Activated T-cell treated with anti-CD3 and anti-CD28 coated beads, Interleukin-2, amount 50 U/mL, for 4 hours (primary cell): Measurements from ENCODE around the gene CEP43. TPM values are rescaled to one million over a fixed set of nuclear protein-coding genes. Genes with fewer than 3 reads are reported as not detected.

Source experiments
- ATAC-seq, 2 donors: fragments of 200-7000 bp; cut with Tn5 transposase; one replicate each; pipeline ENCODE4 v1.10.0; 2021
- DNase-seq: peaks from one replicate; pipeline ENCODE4 v3.0.0-alpha.2; 2020
- H3K27me3 Mint-ChIP-seq: one replicate; pipeline ENCODE4 v1.8.0; 2021; ENCODE audit warnings: low read depth, mixed read lengths
- H3K36me3 Mint-ChIP-seq: one replicate; pipeline ENCODE4 v1.8.0; 2022; ENCODE audit warnings: mixed read lengths; ENCODE audit not compliant: insufficient read depth
- H3K4me1 Mint-ChIP-seq: one replicate; pipeline ENCODE4 v1.8.0; 2021; ENCODE audit warnings: low read depth, mixed read lengths
- H3K4me3 Mint-ChIP-seq: one replicate; pipeline ENCODE4 v1.8.0; 2021; ENCODE audit warnings: mild to moderate bottlenecking, moderate library complexity, mixed read lengths
- H3K9me3 Mint-ChIP-seq: one replicate; pipeline ENCODE4 v1.8.0; 2021; ENCODE audit warnings: mixed read lengths
- total RNA-seq, 3 donors: library from RNA; stranded (reverse); gene quantifications; one replicate each; pipeline ENCODE4 v1.2.1, GENCODE V29; 2021

Gene CEP43
- total RNA-seq, 3 donors from 2014 or later: 19.5 to 20.2 (median 19.5) TPM

GRCh38 chr6:166957087-166957804 lies 42.0 kb upstream of the CEP43 start:
- DNase-seq (peak; percentile 29), ATAC-seq (peak; percentile 3 to 6)
- peaks cover 2% of the 10 kb centered on the region for H3K36me3 Mint-ChIP-seq
- H3K27me3 Mint-ChIP-seq: no peaks in the 10 kb centered on the region
- H3K4me3 Mint-ChIP-seq: peak overlapping the region; percentile 90
- H3K4me1 Mint-ChIP-seq: peaks cover 66% of the 10 kb centered on the region
- no peaks in the 10 kb centered on the region for H3K9me3 Mint-ChIP-seq

- ATAC-seq (no peak), DNase-seq (no peak)
- H3K4me3 Mint-ChIP-seq: peak overlapping the region; percentile 90
- peaks cover 2% of the 10 kb centered on the region for H3K36me3 Mint-ChIP-seq
- H3K9me3 Mint-ChIP-seq: no peaks in the 10 kb centered on the region
- H3K4me1 Mint-ChIP-seq: peaks cover 61% of the 10 kb centered on the region
- H3K27me3 Mint-ChIP-seq: no peaks in the 10 kb centered on the region
Measured at GRCh38 chr6:166957805-166958076, 41.5 kb upstream of the CEP43 start.

GRCh38 chr6:166958926-166959861 lies 40.0 kb upstream of the CEP43 start:
- H3K27me3 Mint-ChIP-seq: no peaks in the 10 kb centered on the region
- peaks cover 5% of the 10 kb centered on the region for H3K9me3 Mint-ChIP-seq
- no peak for DNase-seq
- no peak for ATAC-seq
- H3K4me3 Mint-ChIP-seq: peak overlapping the region; percentile 90
- H3K36me3 Mint-ChIP-seq: peaks cover under 1% of the 10 kb centered on the region
- H3K4me1 Mint-ChIP-seq: peaks cover 46% of the 10 kb centered on the region

- Mint-ChIP-seq H3K4me3 (peak overlapping the region; percentile 90), H3K27me3 (no peaks in the 10 kb centered on the region), H3K4me1 (peaks cover 40% of the 10 kb centered on the region), H3K36me3 (no peaks in the 10 kb centered on the region), H3K9me3 (peaks cover 5% of the 10 kb centered on the region)
- no peak for ATAC-seq
- DNase-seq: no peak
Measured at GRCh38 chr6:166959911-166960608, 39.1 kb upstream of the CEP43 start.

- DNase-seq (no peak), ATAC-seq (no peak)
- Mint-ChIP-seq H3K4me3 (no peak overlapping the region), H3K4me1 (peaks cover 36% of the 10 kb centered on the region), H3K36me3 (no peaks in the 10 kb centered on the region), H3K27me3 (no peaks in the 10 kb centered on the region), H3K9me3 (peaks cover 5% of the 10 kb centered on the region)
Measured at GRCh38 chr6:166960609-166960978, 38.6 kb upstream of the CEP43 start.

- DNase-seq (no peak), ATAC-seq (no peak)
- peaks cover 19% of the 10 kb centered on the region for H3K9me3 Mint-ChIP-seq
- peaks cover 20% of the 10 kb centered on the region for H3K4me1 Mint-ChIP-seq
- H3K4me3 Mint-ChIP-seq: no peak overlapping the region
- H3K36me3 Mint-ChIP-seq: peaks cover 4% of the 10 kb centered on the region
- H3K27me3 Mint-ChIP-seq: no peaks in the 10 kb centered on the region
Measured at GRCh38 chr6:166966268-166966667, 32.9 kb upstream of the CEP43 start.

- no peaks in the 10 kb centered on the region for H3K27me3 Mint-ChIP-seq
- DNase-seq (no peak), ATAC-seq (peak; percentile 14 to 46)
- peaks cover 14% of the 10 kb centered on the region for H3K9me3 Mint-ChIP-seq
- peaks cover 31% of the 10 kb centered on the region for H3K4me1 Mint-ChIP-seq
- peak overlapping the region; percentile 17 for H3K4me3 Mint-ChIP-seq
- peaks cover 4% of the 10 kb centered on the region for H3K36me3 Mint-ChIP-seq
Measured at GRCh38 chr6:166969390-166970002, 29.7 kb upstream of the CEP43 start.

GRCh38 chr6:166970091-166970490 lies 29.1 kb upstream of the CEP43 start:
- Mint-ChIP-seq H3K9me3 (peaks cover 14% of the 10 kb centered on the region), H3K36me3 (peaks cover 4% of the 10 kb centered on the region), H3K27me3 (no peaks in the 10 kb centered on the region), H3K4me1 (peaks cover 32% of the 10 kb centered on the region), H3K4me3 (no peak overlapping the region)
- ATAC-seq: no peak
- DNase-seq: no peak

- ATAC-seq (no peak), DNase-seq (no peak)
- Mint-ChIP-seq H3K4me3 (no peak overlapping the region), H3K36me3 (peaks cover 4% of the 10 kb centered on the region), H3K9me3 (peaks cover 14% of the 10 kb centered on the region), H3K27me3 (no peaks in the 10 kb centered on the region), H3K4me1 (peaks cover 32% of the 10 kb centered on the region)
Measured at GRCh38 chr6:166970776-166971175, 28.4 kb upstream of the CEP43 start.

- H3K36me3 Mint-ChIP-seq: peaks cover 4% of the 10 kb centered on the region
- H3K27me3 Mint-ChIP-seq: no peaks in the 10 kb centered on the region
- no peak overlapping the region for H3K4me3 Mint-ChIP-seq
- H3K4me1 Mint-ChIP-seq: peaks cover 32% of the 10 kb centered on the region
- ATAC-seq (no peak), DNase-seq (no peak)
- H3K9me3 Mint-ChIP-seq: peaks cover 11% of the 10 kb centered on the region
Measured at GRCh38 chr6:166971271-166971670, 27.9 kb upstream of the CEP43 start.

GRCh38 chr6:166972101-166972500 lies 27.1 kb upstream of the CEP43 start:
- Mint-ChIP-seq H3K4me1 (peaks cover 32% of the 10 kb centered on the region), H3K9me3 (peaks cover 5% of the 10 kb centered on the region), H3K4me3 (no peak overlapping the region), H3K27me3 (no peaks in the 10 kb centered on the region), H3K36me3 (peaks cover 4% of the 10 kb centered on the region)
- ATAC-seq: no peak
- DNase-seq: no peak

GRCh38 chr6:166976636-166977035 lies 22.6 kb upstream of the CEP43 start:
- Mint-ChIP-seq H3K27me3 (no peaks in the 10 kb centered on the region), H3K4me3 (no peak overlapping the region)
- ATAC-seq: no peak

GRCh38 chr6:166977621-166978525 lies 21.3 kb upstream of the CEP43 start:
- H3K36me3 Mint-ChIP-seq: peaks cover 5% of the 10 kb centered on the region
- no peaks in the 10 kb centered on the region for H3K9me3 Mint-ChIP-seq
- no peak for DNase-seq

More at GRCh38 chr6:166976636-166977035, 22.6 kb upstream of the CEP43 start:
- Mint-ChIP-seq H3K4me1 (peaks cover 10% of the 10 kb centered on the region), H3K9me3 (no peaks in the 10 kb centered on the region), H3K36me3 (peaks cover 4% of the 10 kb centered on the region)
- no peak for DNase-seq

More at GRCh38 chr6:166977621-166978525, 21.3 kb upstream of the CEP43 start:
- no peak for ATAC-seq
- Mint-ChIP-seq H3K4me3 (no peak overlapping the region), H3K4me1 (peaks cover 6% of the 10 kb centered on the region), H3K27me3 (no peaks in the 10 kb centered on the region)
